OCI-LY7 (cell line): Measurements from ENCODE around the gene ZNF552.

Experiments
- EZH2phosphoT487 ChIP-seq: fragments of 200-600 bp; sonication (generic); IDR thresholded peaks from 2 replicates; pipeline ENCODE4 v1.6.1; 2018; ENCODE audit warnings: low read depth, borderline replicate concordance, mild to moderate bottlenecking, mixed run types, antibody characterized with exemption, low read length, moderate library complexity, mixed read lengths
- TF ChIP-seq, protein P1 (sequence below): fragments of 200-600 bp; sonication (generic); conservative IDR thresholded peaks from 2 replicates; pipeline ENCODE4 v1.5.1; 2014; ENCODE audit warnings: mild to moderate bottlenecking, antibody characterized with exemption, low read length, moderate library complexity, mixed read lengths

DNA sequence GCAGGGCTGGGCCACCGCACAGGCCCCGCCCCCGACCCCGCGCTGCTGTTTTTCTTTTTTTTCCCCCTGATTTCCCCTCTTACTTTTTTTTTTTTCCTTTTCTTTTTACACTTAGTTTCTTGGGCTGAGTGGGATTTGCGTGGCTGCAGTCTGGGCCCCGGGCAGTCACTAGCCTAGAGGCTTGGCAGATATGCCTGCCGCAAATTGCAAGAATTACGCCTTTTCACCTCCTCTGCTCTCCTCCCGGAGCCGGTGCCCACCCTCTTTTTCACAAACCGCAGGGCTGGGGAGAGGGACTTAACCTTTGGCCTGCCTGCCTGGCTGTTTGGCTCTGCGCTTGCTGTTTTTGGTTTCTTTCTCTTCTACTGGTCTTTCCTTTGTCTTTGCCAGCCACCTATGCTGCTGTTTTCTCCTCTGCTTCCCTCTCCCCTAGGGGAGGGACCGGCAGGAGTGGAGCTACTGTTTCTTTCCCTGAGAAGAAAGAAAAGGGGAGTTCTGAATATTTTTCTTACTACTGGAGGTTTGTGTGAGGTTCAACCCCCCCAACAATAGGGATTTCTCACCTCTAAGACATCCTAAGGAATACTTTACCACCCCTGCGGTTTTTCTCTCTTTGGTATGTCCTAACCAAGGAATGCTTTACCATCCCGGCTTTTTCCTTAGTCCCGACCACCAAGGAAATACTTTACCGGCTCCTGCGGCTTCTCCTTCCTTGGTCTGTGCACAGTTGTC lies 11.0 kb downstream of the ZNF552 start:
- TF ChIP-seq, protein P1, sequence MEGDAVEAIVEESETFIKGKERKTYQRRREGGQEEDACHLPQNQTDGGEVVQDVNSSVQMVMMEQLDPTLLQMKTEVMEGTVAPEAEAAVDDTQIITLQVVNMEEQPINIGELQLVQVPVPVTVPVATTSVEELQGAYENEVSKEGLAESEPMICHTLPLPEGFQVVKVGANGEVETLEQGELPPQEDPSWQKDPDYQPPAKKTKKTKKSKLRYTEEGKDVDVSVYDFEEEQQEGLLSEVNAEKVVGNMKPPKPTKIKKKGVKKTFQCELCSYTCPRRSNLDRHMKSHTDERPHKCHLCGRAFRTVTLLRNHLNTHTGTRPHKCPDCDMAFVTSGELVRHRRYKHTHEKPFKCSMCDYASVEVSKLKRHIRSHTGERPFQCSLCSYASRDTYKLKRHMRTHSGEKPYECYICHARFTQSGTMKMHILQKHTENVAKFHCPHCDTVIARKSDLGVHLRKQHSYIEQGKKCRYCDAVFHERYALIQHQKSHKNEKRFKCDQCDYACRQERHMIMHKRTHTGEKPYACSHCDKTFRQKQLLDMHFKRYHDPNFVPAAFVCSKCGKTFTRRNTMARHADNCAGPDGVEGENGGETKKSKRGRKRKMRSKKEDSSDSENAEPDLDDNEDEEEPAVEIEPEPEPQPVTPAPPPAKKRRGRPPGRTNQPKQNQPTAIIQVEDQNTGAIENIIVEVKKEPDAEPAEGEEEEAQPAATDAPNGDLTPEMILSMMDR, result no peak
- TF ChIP-seq EZH2phosphoT487, result no peak
